GM19238 (cell line): Measurements from ENCODE around the gene ZNF385B.

Source experiments
- DNase-seq: peaks from one replicate; pipeline ENCODE4 v3.0.0; 2011; ENCODE audit warnings: low spot score; ENCODE audit not compliant: insufficient read length

The ZNF385B gene

GRCh38 chr2:179393481-179393880, 467.9 kb downstream of the ZNF385B start:
- DNase-seq, result no peak
